SU-DHL-6 (cell line): ENCODE results near the gene FBXO48.

Experiments
- CTCF ChIP-seq: fragments of 200-600 bp; sonication (generic); IDR thresholded peaks from one replicate; pipeline ENCODE4 v1.5.1; 2017; ENCODE audit warnings: antibody characterized with exemption, mild to moderate bottlenecking, low read length, moderate library complexity; ENCODE audit not compliant: insufficient read depth, poor library complexity, severe bottlenecking
- EZH2phosphoT487 ChIP-seq: fragments of 200-600 bp; sonication (generic), shearing (Covaris generic); conservative IDR thresholded peaks from 2 replicates; pipeline ENCODE4 v1.6.1; 2018; ENCODE audit warnings: mild to moderate bottlenecking, antibody characterized with exemption, low read length, moderate library complexity, mixed read lengths

- TF ChIP-seq CTCF (no peak), EZH2phosphoT487 (no peak)
These were observed 8.5 kb upstream of the FBXO48 start for GRCh38 chr2:68475576-68475975.
